ENCODE measurements around the gene TMEM167A. TPM values are rescaled to one million over a fixed set of nuclear protein-coding genes. Genes with fewer than 3 reads are reported as not detected.

Gene TMEM167A
- total and polyA plus RNA-seq, 2 donors (not counting 1 experiment from before 2014, with no cell fraction given), result 54.0 to 89.0 TPM

- no peak overlapping the region for H3K4me3 ChIP-seq (replicated peaks in 1 of 4; ENCODE audit: control extremely low read depth in 1 of 4, insufficient read depth in 1 of 4, low read depth in 3 of 4, low read length in 4 of 4)
- H3K27ac ChIP-seq (ENCODE audit: insufficient read depth, low read length), result no peak overlapping the region
- H2AFZ ChIP-seq (ENCODE audit: low read length), result no peak overlapping the region
- no peak for DNase-seq (ENCODE audit: low read depth in 2 of 2)
- H3K36me3 ChIP-seq (ENCODE audit: control insufficient read depth, insufficient read depth, low read length), result no peaks in the 10 kb centered on the region
- H3K4me1 ChIP-seq (ENCODE audit: control insufficient read depth, extremely low read depth, insufficient read depth, low read length), result peaks cover 11% of the 10 kb centered on the region
- H3K79me2 ChIP-seq (ENCODE audit: control insufficient read depth, insufficient read depth, low read length), result no peaks in the 10 kb centered on the region
- H4K20me1 ChIP-seq (ENCODE audit: control insufficient read depth, extremely low read depth, insufficient read depth, low read length), result no peaks in the 10 kb centered on the region
- H3K9me3 ChIP-seq (ENCODE audit: control insufficient read depth, insufficient read depth, low read depth, low read length), result no peaks in the 10 kb centered on the region
- TF ChIP-seq EZH2 (IDR thresholded peaks at IDR 0.05; ENCODE audit: low read length, missing control alignments) (no peak), CTCF (conservative IDR thresholded peaks at IDR 0.05 in 1 of 2, IDR thresholded peaks at IDR 0.05 in 1 of 2; ENCODE audit: low read depth in 1 of 2, low read length in 2 of 2) (no peak)
- no peak overlapping the region for H3K4me2 ChIP-seq (ENCODE audit: extremely low read depth, insufficient read depth, low read length)
- H3K9ac ChIP-seq (ENCODE audit: insufficient read depth, low read length), result no peak overlapping the region
- H3K27me3 ChIP-seq (ENCODE audit: control insufficient read depth, insufficient read depth, low read length), result no peaks in the 10 kb centered on the region
These were observed 22.3 kb upstream of the TMEM167A start for GRCh38 chr5:83099445-83099844.

GRCh38 chr5:83099001-83099400 is 21.8 kb upstream of the TMEM167A start:
- peaks cover 11% of the 10 kb centered on the region for H3K4me1 ChIP-seq (ENCODE audit: control insufficient read depth, extremely low read depth, insufficient read depth, low read length)
- no peaks in the 10 kb centered on the region for H3K9me3 ChIP-seq (ENCODE audit: control insufficient read depth, insufficient read depth, low read depth, low read length)
- no peak overlapping the region for H2AFZ ChIP-seq (ENCODE audit: low read length)
- no peaks in the 10 kb centered on the region for H3K27me3 ChIP-seq (ENCODE audit: control insufficient read depth, insufficient read depth, low read length)
- no peak overlapping the region for H3K4me3 ChIP-seq (replicated peaks in 1 of 4; ENCODE audit: control extremely low read depth in 1 of 4, insufficient read depth in 1 of 4, low read depth in 3 of 4, low read length in 4 of 4)
- H3K27ac ChIP-seq (ENCODE audit: insufficient read depth, low read length), result no peak overlapping the region
- H3K4me2 ChIP-seq (ENCODE audit: extremely low read depth, insufficient read depth, low read length), result no peak overlapping the region
- DNase-seq (ENCODE audit: low read depth in 2 of 2), result no peak
- H3K79me2 ChIP-seq (ENCODE audit: control insufficient read depth, insufficient read depth, low read length), result no peaks in the 10 kb centered on the region
- TF ChIP-seq CTCF (conservative IDR thresholded peaks at IDR 0.05 in 1 of 2, IDR thresholded peaks at IDR 0.05 in 1 of 2; ENCODE audit: low read depth in 1 of 2, low read length in 2 of 2) (no peak), EZH2 (IDR thresholded peaks at IDR 0.05; ENCODE audit: low read length, missing control alignments) (no peak)
- no peak overlapping the region for H3K9ac ChIP-seq (ENCODE audit: insufficient read depth, low read length)
- H3K36me3 ChIP-seq (ENCODE audit: control insufficient read depth, insufficient read depth, low read length), result no peaks in the 10 kb centered on the region
- H4K20me1 ChIP-seq (ENCODE audit: control insufficient read depth, extremely low read depth, insufficient read depth, low read length), result no peaks in the 10 kb centered on the region

- no peaks in the 10 kb centered on the region for H3K36me3 ChIP-seq (ENCODE audit: control insufficient read depth, insufficient read depth, low read length)
- H3K27me3 ChIP-seq (ENCODE audit: control insufficient read depth, insufficient read depth, low read length), result no peaks in the 10 kb centered on the region
- no peak overlapping the region for H2AFZ ChIP-seq (ENCODE audit: low read length)
- DNase-seq (ENCODE audit: low read depth in 2 of 2), result peak; percentile 48 to 82
- H3K4me2 ChIP-seq (ENCODE audit: extremely low read depth, insufficient read depth, low read length), result peak overlapping the region; percentile 42
- H3K4me1 ChIP-seq (ENCODE audit: control insufficient read depth, extremely low read depth, insufficient read depth, low read length), result peaks cover 11% of the 10 kb centered on the region
- H3K27ac ChIP-seq (ENCODE audit: insufficient read depth, low read length), result no peak overlapping the region
- H3K9ac ChIP-seq (ENCODE audit: insufficient read depth, low read length), result no peak overlapping the region
- no peak for TF ChIP-seq CTCF (conservative IDR thresholded peaks at IDR 0.05 in 1 of 2, IDR thresholded peaks at IDR 0.05 in 1 of 2; ENCODE audit: low read depth in 1 of 2, low read length in 2 of 2)
- no peak for TF ChIP-seq EZH2 (IDR thresholded peaks at IDR 0.05; ENCODE audit: low read length, missing control alignments)
- H4K20me1 ChIP-seq (ENCODE audit: control insufficient read depth, extremely low read depth, insufficient read depth, low read length), result no peaks in the 10 kb centered on the region
- no peaks in the 10 kb centered on the region for H3K9me3 ChIP-seq (ENCODE audit: control insufficient read depth, insufficient read depth, low read depth, low read length)
- no peak overlapping the region for H3K4me3 ChIP-seq (replicated peaks in 1 of 4; ENCODE audit: control extremely low read depth in 1 of 4, insufficient read depth in 1 of 4, low read depth in 3 of 4, low read length in 4 of 4)
- H3K79me2 ChIP-seq (ENCODE audit: control insufficient read depth, insufficient read depth, low read length), result no peaks in the 10 kb centered on the region
These were observed 20.6 kb upstream of the TMEM167A start for GRCh38 chr5:83097689-83098231.

All from fibroblast of lung (primary cell).